NCI-H2081 (cell line): Measurements from ENCODE around the gene IFFO2.

Experiments
- DNase-seq, 2 experiments: peaks; one replicate each; lab custom pipeline; 2025; lab: John Stamatoyannopoulos, UW

Gene IFFO2

DNA sequence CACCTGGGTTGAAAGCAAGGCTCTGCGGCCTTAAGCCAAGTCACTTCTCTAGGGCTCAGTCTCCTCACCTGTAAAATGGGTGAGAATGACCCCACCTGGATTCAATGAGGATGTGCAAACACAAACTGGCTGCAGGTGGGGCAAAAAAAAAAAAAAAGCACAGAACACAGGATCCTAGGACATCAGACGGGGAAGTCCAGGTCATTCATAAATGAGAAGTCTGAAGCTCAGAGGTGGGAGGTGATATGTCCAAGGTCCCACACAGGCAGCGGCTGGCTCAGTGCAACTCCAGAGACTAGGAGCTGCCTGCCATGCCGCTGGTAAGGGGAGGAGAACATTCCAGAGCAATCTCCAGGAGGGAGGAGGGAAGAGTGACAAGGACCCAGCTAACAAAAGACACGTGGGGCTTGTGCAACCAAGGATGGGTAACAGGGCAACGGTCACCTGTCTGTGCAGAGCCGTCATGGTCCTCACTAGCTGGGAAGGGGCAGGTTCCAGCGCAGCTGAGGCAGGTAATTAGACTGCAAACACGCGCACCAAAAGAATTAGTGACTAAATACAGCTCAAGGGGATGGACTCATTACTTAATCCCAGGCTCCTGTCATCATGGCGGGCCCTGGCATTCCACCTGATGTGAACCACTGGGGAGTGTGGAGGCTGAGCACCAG, 19.5 kb downstream of the IFFO2 start:
- no peak for DNase-seq

DNA sequence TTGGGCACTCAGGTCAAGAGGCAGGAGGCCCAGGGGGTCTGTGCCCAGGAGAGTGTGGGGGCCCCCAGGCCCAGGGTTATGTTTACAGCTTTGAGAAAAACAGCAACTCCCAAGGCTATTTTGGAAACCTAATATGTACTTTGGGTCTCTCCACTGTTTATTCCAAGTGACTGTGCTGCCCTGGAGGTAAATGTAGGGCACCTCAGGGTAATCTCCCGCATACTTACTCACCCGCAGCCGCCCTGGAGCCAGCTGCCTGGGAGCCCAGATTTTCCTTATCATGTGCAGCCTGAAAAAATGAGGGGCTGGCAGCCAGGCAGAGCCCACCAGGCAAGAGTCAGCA, 20.0 kb downstream of the IFFO2 start:
- no peak for DNase-seq

DNA sequence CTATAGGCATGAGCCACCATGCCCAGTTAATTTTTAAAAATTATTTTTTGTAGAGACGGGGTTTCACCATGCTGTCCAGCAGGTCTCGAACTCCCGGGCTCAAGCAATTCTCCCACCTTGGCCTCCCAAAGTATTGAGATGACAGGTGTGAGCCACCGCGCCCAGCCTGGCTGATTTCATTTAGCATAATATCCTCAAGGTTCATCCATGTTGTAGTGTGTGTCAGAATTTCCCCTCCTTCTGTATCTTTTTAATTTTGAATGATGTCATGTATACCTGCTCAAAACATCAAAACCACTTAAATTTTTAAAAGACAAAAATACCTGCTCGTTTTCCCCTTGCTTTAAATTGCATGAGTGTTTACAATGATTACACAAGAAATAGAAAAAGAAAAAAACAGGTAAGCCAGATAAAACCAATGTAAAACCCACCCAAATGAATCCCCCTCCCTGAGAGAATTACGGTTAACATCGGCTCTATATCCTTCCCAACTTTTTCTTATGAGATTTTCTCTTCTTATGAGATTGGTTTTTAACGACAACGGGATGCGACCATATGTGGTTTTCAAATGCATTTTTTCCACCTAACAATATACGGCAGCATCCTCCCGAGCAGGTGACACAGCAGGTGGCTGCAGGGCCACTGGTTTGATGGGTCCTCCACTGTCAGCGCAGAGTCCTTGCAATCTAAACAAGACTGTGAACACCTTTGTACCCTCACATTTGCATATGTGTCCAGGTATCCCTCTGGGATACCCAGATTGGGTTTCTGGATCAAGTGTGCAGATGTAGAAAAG, 22.1 kb downstream of the IFFO2 start:
- DNase-seq, result no peak

DNA sequence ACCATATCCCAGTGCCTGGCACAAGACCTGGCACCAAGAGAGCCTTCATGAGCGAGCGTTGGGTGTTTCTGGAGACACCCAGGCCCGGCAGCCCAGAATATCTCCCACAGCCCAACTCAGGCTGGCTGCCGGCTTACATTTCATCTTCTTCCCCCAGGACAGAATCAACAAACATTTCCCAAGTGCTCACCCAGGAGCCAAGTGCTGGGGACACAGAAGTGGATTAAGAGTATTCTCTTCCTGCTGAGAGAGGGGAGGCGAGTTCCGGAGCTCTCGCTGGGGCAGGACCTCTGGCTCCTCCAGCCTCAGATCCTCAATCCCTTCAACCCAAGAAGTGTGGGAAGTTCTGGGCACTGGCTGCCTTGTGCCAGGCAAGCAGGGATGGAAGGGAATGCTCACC, 23.6 kb downstream of the IFFO2 start:
- no peak for DNase-seq

DNA sequence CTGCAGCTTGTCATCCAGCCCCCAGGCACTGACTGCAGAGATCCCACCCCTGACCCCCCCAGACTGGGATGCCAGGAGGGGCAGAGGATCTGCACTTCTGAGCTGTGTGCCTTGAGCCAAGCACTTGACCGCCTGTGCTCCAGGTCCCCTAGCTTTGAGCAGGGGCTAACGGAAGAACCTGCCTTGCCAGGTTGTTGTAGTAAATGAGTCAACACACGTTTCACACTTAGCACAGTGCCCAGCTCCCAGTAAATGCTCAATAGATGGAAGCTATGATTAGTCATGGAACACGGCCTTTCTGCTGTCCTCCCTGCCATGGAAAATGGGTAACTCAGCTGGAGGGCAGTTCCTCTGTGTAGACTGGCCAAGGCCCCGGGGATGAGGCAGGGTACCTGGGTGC, 24.1 kb downstream of the IFFO2 start:
- no peak for DNase-seq

DNA sequence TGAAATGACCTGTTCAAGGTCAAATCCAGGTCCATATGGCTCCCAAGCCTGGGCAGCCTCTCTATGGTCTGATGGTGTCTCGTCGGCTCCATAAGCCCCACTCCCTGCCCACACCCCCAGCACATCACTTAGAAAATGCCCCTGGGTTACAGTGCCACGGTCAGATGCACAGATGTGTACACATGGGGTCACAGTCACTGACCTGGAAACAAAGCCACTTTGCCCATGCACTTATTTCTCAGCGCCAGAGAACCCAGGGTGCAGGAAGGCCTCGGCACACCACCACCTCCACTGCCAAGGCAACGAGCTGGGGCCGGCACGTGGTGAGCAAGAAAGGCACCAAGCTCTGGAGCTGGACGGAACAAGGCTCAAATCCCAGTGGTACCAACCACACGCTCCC, 24.7 kb downstream of the IFFO2 start:
- DNase-seq, result no peak

DNA sequence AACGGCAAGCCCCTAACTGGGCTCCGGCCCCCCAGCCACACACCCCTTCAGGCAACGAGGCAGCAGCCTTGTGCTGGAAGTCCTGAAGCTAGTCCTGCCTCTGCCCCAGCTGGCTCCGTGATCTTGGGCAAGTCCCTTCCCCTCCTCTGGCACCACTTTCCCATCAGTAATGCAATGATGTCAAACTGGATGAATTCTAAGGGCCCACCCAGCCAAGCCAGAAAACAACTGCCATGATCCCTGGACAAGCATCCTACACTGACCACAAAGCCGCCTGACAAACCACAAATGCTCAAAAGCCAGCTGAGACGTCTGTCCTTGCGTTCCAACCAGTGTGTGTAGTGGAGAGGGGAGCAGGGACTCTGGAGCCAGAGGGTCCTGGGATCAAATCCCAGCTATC, 26.8 kb downstream of the IFFO2 start:
- DNase-seq, result no peak

DNA sequence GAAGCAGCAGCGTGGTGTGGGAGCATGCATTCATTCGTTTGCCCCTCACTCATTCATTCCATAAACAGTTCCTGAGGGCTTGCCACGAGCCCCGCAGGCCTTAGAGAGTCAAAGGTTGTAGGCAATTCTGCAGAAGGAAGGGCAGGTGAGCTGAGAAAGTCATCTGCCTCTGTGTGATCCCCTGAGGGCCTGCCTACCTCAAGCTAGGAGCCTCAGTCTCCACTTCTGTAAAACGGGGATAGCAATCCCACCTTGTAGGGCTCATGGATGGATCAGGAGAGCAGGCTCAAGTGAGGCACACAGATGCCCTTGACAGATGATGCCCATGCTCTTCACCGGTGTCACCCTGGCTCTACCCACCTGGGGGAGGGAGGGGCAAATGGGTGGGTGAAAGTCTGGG, 27.5 kb downstream of the IFFO2 start:
- no peak for DNase-seq

DNA sequence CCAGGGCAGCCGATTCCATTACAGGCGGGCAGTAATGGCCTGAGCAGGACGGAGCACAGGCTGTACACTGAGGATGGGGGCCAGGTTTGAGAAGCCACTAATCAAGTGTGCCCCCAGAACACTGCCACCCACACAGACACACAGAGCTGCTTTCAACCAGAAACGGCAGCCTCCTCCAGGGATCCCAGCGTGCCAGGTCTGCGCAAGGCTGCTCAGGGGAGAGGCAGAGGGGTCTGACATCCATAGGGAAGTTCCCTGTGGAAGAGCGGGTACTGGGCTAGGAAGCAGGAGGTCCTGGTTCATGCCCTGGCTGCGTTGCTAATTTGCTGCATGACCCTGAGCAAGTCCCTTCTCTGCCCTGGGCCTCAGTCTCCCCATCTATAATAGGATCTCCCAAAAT, 28.1 kb downstream of the IFFO2 start:
- DNase-seq, result no peak

DNA sequence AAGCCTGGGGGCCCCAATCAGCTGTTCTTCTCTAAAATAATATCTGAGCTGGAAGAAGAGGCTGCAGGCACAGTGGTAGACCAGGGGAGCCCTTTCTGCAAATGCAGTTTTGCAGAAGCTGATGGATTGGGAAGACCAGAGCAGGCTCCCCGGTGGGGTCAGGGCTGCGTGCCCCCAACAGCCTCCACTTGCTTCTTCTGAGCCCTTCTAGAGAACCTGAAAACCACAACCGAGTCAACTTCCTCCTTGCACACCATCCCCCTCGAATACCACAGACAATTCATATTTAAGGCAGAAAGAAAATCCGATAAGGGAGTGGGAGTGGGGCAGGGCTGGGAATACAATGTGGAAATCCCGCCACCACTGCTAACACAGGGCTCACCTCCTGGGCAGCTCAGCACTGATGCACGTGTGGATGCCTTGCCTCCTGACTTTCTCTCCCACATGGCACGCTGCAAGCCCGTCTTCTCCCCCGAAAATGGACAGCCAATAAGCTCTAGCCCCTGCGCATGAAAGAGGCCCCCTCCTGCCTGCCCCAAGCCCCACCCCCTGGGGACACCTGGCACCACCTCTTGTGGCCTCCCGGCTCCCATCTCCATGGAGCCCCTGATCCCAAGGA, 28.7 kb downstream of the IFFO2 start:
- no peak for DNase-seq

DNA sequence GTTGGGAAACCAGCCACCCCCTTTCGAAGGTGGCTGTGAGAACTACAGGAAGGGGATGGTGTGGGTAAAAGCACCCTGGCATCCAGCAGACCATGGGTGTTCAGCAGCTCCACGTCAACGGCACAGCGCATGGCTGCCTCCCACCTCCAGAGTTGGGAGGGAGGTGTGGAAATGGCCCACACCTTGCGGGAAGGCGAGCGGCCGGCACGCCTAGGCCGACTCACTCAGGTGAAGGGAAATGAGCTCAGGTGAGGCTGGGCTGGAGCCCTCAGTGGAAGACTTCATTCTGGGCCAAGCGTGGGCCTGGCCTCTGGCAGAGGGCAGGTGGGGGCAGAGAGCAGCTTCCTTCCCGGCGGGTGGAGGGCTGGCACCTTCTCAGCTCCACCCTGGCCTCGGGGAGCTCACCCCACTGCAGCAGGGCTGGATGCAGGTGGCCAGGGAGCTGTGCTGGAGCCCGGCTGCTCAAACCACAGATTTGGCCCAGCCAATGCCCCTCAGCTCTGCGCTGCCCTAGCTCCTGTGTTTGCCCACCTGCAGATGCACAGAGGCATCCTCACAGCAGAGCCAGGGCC, 29.3 kb downstream of the IFFO2 start:
- no peak for DNase-seq

DNA sequence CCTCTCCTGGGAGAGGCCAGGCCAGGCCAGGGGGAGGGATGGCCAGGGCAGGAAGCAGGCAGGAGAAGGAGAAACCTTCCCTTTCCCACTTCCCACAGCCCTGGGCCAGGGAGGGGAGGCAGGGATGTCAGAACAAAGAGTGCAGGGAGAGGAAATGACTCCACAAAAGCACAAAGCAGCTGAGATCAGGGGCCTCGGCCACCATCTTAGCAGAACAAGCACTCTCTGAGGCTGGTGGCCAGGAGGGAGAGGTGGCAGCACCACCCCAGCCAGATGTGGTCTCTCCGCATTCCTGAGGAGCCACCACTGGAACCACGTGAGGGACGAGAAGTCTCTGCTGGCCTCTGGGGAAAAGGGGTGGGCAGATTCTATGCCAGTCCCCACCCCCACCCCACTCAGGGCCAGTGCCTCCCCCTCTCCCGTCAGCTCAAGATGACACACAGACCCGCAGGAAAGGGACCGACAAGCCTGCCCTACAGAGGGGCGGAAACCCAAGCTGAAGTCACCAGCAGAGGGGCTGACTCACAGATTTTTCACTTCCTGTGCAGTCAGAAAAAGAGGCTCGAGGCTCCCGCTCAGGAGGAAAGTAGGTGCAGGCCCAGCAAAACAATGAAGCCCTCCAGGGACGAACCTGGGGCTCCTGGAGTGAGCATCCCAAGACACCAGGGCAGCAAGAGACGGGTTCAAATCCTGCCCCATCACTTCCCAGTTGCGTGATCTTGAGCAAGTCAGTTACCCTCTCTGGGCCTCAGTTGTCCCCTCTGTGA, 30.0 kb downstream of the IFFO2 start:
- no peak for DNase-seq

DNA sequence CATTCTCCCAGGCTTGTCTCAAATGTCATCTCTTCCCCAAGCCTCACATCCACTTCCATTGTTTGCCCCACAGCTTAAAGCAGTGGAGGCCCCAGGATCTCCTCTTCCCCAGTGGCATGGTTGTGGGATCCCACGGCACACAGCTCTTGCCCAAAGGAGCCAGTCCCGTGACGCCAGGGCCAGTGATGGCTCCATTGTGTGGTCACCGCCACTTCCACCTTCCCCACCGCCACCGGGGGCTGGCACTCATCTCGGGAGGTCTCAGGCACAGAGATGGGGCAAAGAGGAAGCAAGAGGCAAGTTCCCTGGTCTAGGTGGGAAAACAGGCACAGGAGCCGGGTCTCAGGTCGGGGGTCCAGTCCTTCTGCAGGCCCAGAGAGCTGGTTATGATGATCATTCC, 31.2 kb downstream of the IFFO2 start:
- no peak for DNase-seq

DNA sequence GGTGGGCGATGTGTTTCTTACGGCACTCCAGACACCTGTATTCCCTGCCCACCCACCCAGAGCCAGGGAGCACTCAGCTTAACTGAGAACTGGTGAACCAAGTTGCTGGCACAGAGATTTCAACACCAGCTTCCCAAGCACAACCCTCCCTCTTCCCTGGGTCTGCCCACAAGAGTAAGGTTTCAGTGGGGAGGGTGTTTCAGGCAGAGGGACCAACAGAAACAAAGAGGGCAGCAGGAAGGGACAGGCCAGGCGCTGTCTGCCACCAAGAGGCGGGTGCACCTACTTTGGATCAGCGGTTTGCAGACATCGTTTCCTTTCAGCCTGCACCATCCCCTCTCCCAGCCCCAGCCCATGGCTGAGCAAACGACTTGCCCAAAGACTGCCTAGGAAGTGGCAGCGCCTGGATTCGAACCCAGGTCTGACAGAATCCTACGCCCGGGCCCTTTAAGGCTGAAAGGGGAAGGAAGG, 32.2 kb downstream of the IFFO2 start:
- DNase-seq, result no peak

DNA sequence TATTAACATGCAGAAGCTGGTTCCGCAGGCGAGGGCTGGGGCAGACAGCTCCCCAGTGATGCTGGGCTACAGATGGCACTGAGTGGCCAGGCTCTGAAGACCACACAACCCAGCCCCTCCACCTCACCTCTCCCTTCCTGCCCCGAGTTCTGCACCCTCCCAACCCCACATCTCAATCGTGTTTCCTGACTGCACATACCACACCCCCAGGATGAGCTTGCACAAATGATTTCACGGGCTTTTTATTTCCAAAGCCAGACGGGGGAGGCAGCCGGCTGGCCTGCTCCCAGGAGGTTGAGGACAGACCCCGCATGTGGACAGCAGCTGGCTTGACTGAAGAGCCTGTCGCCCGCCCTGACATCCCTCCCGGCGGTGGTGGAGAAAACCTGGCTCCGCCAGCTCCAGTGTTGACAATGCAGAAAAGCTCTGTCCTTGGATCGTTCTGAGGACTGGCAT, 32.7 kb downstream of the IFFO2 start:
- no peak for DNase-seq

DNA sequence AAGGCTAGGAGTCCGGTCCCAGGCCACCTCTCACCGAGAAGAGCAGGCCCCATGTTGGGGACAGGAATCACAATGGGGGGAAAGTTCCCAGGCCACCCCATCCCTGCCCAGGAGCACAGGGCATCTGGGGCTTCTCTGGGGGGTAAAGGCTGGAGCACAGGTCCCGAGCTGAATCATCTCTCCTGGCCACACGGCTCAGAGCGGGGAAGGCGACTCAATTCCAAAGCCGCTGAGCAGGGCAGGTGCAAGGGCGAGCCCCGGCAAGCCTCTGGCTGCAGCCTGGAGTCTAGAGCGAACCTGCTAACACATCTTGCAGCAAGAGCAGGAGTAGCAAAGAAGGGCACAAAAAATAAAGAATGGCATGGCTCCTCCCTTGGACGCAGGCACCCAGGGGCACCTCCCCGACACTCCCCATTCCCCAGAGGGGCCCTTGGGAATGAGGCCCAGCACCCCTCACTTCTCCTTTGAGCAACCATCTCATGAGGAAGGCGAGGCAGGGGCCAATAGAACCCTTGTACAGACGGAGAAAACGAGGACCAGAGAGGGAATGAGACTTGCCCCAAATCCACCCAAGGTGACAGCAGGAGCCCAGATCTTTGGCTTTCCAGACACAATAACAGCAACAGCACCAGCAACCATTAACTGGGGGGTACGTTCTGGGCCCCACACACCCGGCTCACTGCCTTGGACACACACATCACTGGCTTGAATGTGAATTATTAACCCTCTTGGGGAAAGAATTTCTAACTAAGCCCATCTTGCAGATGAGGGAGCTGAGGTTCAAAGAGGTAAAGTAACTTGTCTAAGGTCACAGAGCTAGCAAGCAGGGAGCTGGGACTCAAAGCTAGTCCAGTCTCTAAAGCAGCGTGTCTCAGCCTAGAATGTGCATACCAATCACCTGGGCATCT, 33.4 kb downstream of the IFFO2 start:
- DNase-seq, result no peak

DNA sequence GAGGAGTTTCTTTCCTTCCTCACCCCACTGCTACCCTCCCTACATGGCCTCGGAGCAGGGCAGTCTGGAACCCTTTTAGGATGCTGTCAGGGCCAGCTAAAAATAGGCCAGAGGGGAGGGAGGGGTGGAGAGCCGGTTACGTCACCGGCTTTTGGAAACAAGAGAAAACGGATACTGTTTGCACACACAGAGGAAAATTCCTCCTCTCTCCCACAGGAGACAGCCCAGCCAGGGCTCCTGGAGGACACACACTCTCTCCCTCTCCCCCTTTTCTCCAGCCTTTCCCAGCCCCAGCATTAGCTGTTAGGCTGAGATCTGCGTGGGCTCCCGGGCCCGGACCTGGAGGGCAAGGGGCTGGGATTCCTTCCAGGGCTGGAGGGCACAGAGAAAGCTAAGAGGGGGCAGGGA, 34.2 kb downstream of the IFFO2 start:
- no peak for DNase-seq

DNA sequence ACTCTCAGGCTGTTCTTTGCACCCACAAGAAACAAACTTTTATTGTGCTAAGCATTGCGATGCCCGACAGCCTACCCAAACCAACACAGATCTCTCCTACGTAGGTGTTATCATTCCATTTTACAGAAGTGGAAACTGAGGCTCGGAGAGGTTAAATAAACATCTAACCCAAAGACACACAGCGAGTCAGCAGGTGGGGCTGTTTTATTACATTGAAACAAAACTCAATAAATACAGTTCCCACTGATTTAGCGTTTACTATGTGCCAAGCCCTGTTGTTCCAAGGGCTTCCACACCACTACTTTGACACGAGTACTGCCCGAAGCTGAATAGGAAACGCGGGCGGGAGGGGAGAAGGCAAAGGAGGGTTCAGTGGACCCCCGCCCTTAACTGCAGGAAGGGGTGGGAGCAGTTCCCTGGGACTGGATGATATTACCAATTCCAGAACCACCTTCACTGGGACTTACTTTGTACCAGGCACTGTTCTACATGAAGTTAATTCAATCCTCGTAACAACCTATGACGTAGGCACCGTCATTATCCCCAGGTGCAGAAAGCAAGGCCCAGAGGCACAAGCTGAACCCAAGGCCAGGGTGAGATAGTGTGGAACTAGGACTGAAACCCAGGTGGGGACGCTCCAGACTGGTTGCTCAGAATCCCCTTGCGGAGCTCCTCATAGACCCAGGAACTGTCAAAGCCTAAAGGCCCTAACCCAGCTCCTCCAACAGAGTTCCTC, 34.8 kb downstream of the IFFO2 start:
- no peak for DNase-seq

DNA sequence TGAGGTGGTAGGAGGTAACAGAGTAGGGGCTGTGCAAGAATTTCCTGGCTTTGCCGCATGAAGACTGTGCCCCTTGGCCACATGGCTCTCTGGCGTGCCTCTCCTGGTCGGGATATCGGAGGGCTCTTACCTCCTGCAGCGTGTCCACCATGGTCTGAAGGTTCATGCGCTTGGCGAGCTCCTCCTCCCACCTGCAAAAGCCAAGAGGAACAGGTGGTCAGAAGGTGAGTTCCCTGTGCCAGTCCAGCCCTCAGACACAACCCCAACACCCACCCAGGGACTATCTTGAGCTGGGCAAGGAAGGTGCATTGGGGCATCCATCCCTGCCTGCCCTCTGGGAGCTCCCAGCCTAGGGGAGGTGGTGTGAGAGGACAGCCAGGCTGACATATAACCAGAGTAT, 35.5 kb downstream of the IFFO2 start:
- DNase-seq, result no peak

DNA sequence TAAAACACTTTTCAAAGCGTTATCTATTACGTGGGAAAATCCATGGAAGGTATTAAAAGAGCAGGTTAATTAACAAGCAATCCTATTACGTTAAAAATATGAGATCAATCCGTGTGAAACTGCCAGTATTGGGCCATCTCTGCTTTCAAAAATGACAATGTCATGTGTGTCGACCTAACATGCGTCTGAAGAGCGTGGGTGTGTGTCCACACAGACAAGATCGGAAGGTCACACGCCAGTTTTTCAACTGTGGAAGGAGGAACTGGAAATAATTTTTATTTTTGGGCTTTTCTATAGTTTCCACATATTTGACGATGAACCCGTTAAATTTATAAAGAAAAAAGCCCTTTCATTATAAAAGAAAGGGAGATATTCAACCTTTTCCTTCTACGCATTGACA, 36.5 kb downstream of the IFFO2 start:
- DNase-seq, result no peak
